Measurements from ENCODE around the gene CENPX.

The CENPX gene

DNA sequence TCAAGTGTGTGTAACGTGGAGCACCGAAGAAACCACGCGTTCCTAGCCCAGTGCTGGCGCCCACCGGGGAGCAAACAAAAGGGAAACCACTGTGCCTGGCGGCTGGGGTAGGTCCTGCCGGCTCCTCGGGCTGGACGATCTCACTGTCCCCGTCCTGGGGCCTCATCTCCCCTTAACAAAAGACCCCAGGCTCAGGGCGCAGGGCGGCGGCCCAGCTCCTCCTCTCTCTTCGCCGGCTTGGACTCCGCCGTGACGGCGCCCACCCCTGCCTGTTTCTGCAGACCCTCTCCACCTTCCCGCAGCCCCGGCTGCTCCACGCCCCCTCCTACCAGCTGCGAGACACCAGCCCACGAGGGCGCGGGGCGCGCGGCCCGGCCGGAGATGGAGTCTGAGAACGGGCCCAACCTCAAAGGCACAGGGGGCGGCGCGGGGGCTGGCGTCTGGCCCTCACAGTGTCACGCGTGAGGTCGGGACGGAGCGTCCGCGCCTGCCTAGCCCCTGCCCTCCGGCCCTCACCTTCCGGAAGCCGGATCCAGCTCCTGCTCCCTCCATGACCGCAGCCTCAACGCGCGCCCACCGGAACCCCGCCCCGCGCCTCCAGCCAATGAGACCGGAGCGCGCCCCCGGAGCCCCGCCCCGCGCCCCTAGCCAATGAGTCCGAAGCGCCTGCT, at the start of gene CENPX:
TSS of gene CENPX (minus strand) at position 569 of the 671 bp plus-strand sequence. CDS start at position 552, 17 bp downstream.
- Histone ChIP-seq H3K4me3 (ENCODE audit: low read depth, low read length) (peak within 1 kb of the TSS; percentile 86), H3K27me3 (ENCODE audit: insufficient read depth, low read depth, severe bottlenecking) (no peaks in the 10 kb centered on the region), H3K36me3 (peaks cover 36% of the 10 kb centered on the region), H3K9me3 (ENCODE audit: severe bottlenecking) (no peaks in the 10 kb centered on the region), H3K27ac (peak within 1 kb of the TSS; percentile 72)
- TF ChIP-seq, protein P1, sequence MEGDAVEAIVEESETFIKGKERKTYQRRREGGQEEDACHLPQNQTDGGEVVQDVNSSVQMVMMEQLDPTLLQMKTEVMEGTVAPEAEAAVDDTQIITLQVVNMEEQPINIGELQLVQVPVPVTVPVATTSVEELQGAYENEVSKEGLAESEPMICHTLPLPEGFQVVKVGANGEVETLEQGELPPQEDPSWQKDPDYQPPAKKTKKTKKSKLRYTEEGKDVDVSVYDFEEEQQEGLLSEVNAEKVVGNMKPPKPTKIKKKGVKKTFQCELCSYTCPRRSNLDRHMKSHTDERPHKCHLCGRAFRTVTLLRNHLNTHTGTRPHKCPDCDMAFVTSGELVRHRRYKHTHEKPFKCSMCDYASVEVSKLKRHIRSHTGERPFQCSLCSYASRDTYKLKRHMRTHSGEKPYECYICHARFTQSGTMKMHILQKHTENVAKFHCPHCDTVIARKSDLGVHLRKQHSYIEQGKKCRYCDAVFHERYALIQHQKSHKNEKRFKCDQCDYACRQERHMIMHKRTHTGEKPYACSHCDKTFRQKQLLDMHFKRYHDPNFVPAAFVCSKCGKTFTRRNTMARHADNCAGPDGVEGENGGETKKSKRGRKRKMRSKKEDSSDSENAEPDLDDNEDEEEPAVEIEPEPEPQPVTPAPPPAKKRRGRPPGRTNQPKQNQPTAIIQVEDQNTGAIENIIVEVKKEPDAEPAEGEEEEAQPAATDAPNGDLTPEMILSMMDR (IDR thresholded peaks at IDR 0.05; ENCODE audit: low read depth, low read length): no peak
- no peak for DNase-seq

DNA sequence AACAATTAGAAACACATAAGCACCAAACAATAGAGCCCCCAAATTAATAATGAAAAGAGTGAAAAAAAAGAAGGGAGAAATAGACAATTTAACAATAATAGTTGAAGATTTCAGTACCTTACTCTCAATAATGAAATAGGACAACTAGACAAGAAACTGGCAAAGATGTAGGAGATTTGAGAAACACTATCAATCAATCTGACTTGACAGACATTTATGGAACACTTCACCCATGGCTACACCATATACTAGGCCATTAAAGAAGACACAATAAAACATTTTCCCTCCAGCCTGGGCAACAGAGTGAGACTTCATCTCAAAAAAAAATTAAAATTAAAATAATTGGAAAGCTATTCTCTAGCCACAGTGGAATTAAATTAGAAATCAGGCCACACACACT, 47.9 kb upstream of the CENPX start:
- H3K36me3 ChIP-seq: no peaks in the 10 kb centered on the region
- no peak overlapping the region for H3K27ac ChIP-seq
- no peak for DNase-seq
- no peaks in the 10 kb centered on the region for H3K27me3 ChIP-seq (ENCODE audit: insufficient read depth, low read depth, severe bottlenecking)
- TF ChIP-seq, protein P1 (IDR thresholded peaks at IDR 0.05; ENCODE audit: low read depth, low read length): no peak
- peaks cover 5% of the 10 kb centered on the region for H3K9me3 ChIP-seq (ENCODE audit: severe bottlenecking)
- H3K4me3 ChIP-seq (ENCODE audit: low read depth, low read length): no peak overlapping the region

DNA sequence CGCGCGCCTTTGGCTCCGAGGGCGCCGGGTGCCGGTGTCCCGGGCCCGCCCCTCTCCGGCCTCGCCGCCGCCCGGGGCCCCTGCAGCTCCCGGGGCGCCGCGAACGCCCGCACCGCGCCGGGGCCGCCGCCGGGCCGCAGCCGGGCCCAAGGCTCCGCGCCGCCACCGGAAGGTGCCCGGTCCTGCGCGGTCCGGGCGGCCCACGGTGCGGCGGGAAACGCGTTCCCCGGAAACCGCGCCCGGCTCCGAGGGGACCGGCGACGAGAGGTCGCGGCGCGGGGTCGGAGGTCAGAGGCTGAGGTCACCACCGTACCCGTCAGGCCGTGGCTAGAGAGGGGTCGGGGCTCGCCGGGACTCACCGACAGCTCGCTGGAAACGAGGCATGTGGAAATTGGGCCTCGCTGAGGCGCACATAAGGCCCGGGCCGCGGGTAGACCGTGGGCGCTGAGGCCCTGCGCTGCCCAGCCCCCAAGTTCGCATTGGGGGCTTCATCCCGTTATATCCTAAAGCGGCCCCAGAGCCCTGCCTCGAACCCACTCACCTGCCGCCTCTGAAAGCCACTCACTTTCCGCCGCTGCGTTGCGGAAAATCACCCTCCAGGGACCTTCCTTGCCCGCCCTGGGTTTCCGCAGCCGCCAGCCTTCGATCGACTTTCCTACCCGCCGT, 43.1 kb upstream of the CENPX start, which contains the start of gene DUS1L:
TSS of gene DUS1L (minus strand) at position 167 of the 666 bp plus-strand sequence. CDS start 745 bp downstream, outside the sequence.
- TF ChIP-seq, protein P1 (IDR thresholded peaks at IDR 0.05; ENCODE audit: low read depth, low read length): no peak
- peak within 1 kb of the TSS; percentile 72 for H3K27ac ChIP-seq

DNA sequence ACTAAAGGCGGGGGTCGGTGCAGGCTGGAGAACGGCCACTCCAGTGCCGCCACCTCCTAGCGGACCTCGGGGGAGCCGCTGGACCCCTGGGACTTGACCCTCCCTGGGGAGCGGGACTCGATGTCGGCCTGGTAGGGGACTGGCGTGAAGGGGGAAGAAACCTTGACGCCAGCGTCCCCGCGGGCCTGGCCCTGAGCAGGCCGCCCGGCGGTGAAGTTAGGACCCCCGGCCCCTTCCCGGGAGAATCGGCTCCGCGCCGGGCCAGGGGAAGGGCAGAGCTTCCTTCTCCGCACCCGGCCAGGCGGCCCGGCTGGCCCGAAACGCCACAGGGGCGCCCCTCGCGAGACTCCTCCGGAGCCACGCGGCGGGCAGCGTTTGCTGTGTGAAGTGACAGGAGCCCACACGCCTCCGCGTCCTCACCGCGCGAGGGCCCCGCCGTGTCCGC, 42.5 kb upstream of the CENPX start:
- Histone ChIP-seq H3K27ac (peak overlapping the region; percentile 72), H3K9me3 (ENCODE audit: severe bottlenecking) (peaks cover 5% of the 10 kb centered on the region), H3K4me3 (ENCODE audit: low read depth, low read length) (peak overlapping the region; percentile 93), H3K27me3 (ENCODE audit: insufficient read depth, low read depth, severe bottlenecking) (no peaks in the 10 kb centered on the region), H3K36me3 (peaks cover 42% of the 10 kb centered on the region)
- TF ChIP-seq, protein P1 (IDR thresholded peaks at IDR 0.05; ENCODE audit: low read depth, low read length): no peak
- no peak for DNase-seq

More for the DNA sequence above, 43.1 kb upstream of the CENPX start, which contains the start of gene DUS1L:
- Histone ChIP-seq H3K36me3 (peaks cover 36% of the 10 kb centered on the region), H3K27me3 (ENCODE audit: insufficient read depth, low read depth, severe bottlenecking) (no peaks in the 10 kb centered on the region), H3K9me3 (ENCODE audit: severe bottlenecking) (peaks cover 5% of the 10 kb centered on the region), H3K4me3 (ENCODE audit: low read depth, low read length) (peak within 1 kb of the TSS; percentile 93)
- DNase-seq: no peak

GRCh38 chr17:82064433-82065192, 41.9 kb upstream of the CENPX start:
- Histone ChIP-seq H3K27ac (peak overlapping the region; percentile 72), H3K36me3 (peaks cover 48% of the 10 kb centered on the region)
- no peak for DNase-seq

More at GRCh38 chr17:82064433-82065192, 41.9 kb upstream of the CENPX start:
- peaks cover 5% of the 10 kb centered on the region for H3K9me3 ChIP-seq (ENCODE audit: severe bottlenecking)
- TF ChIP-seq, protein P1 (IDR thresholded peaks at IDR 0.05; ENCODE audit: low read depth, low read length): no peak
- no peaks in the 10 kb centered on the region for H3K27me3 ChIP-seq (ENCODE audit: insufficient read depth, low read depth, severe bottlenecking)
- peak overlapping the region; percentile 93 for H3K4me3 ChIP-seq (ENCODE audit: low read depth, low read length)

All from WERI-Rb-1 (cell line).